ENCODE data around the gene ZBTB16. TPM values are rescaled to one million over a fixed set of nuclear protein-coding genes. Genes with fewer than 3 reads are reported as not detected.

Gene ZBTB16
- total and polyA plus RNA-seq, 9 donors: 12.7 to 160 (median 68.7) TPM

- DNase-seq: no peak
- Histone ChIP-seq H3K36me3 (no peaks in the 10 kb centered on the region), H3K9me3 (no peaks in the 10 kb centered on the region), H3K27me3 (no peaks in the 10 kb centered on the region), H3K4me1 (ENCODE audit: insufficient read depth) (no peaks in the 10 kb centered on the region), H3K4me3 (no peak overlapping the region), H3K27ac (no peak overlapping the region)
- 71 to 95% (median 91%) methylated on average over 2 of the region's 2 CpGs for WGBS, 3 donors
- intact Hi-C loops (cut with DNase I): loop anchor here in 1 of 4 donors (10.0 kb wide), 1 partner anchor 159 kb away; no protein-coding TSS in a partner anchor
- no peak for TF ChIP-seq POLR2A (IDR thresholded peaks at IDR 0.05)
- TF ChIP-seq EP300 (IDR thresholded peaks at IDR 0.05): no peak
- TF ChIP-seq CTCF (IDR thresholded peaks at IDR 0.05): no peak
These were observed 6.1 kb upstream of the ZBTB16 start for GRCh38 chr11:114053406-114053805.

- H3K4me3 ChIP-seq: no peak overlapping the region
- 74 to 80% (median 75%) methylated on average over 3 of the region's 3 CpGs for WGBS, 3 donors
- H3K27me3 ChIP-seq: no peaks in the 10 kb centered on the region
- no peaks in the 10 kb centered on the region for H3K36me3 ChIP-seq
- intact Hi-C loops (cut with DNase I): loop anchor here in 1 of 4 donors (5.0 to 10.0 kb wide), 2 partner anchors 160 to 207 kb away; no protein-coding TSS in a partner anchor
- no peak for DNase-seq
- H3K4me1 ChIP-seq (ENCODE audit: insufficient read depth): no peaks in the 10 kb centered on the region
- TF ChIP-seq EP300 (IDR thresholded peaks at IDR 0.05) (no peak), POLR2A (IDR thresholded peaks at IDR 0.05) (no peak)
- H3K27ac ChIP-seq: no peak overlapping the region
- H3K9me3 ChIP-seq: no peaks in the 10 kb centered on the region
These were observed 4.7 kb upstream of the ZBTB16 start for GRCh38 chr11:114054806-114055205.

GRCh38 chr11:114056409-114056808 lies 3.1 kb upstream of the ZBTB16 start:
- no peak overlapping the region for H3K27ac ChIP-seq
- no peak for DNase-seq
- no peak overlapping the region for H3K4me3 ChIP-seq
- intact Hi-C loops (cut with DNase I): loop anchor here in 1 of 4 donors (5.0 to 10.0 kb wide), 2 partner anchors 162 to 206 kb away; no protein-coding TSS in a partner anchor
- no peaks in the 10 kb centered on the region for H3K36me3 ChIP-seq
- TF ChIP-seq CTCF (IDR thresholded peaks at IDR 0.05) (no peak), POLR2A (IDR thresholded peaks at IDR 0.05) (no peak), EP300 (IDR thresholded peaks at IDR 0.05) (no peak)
- no peaks in the 10 kb centered on the region for H3K9me3 ChIP-seq
- no peaks in the 10 kb centered on the region for H3K27me3 ChIP-seq
- no peaks in the 10 kb centered on the region for H3K4me1 ChIP-seq (ENCODE audit: insufficient read depth)

GRCh38 chr11:114057147-114057546 lies 2.4 kb upstream of the ZBTB16 start:
- Histone ChIP-seq H3K9me3 (no peaks in the 10 kb centered on the region), H3K4me3 (no peak overlapping the region), H3K27me3 (no peaks in the 10 kb centered on the region), H3K4me1 (ENCODE audit: insufficient read depth) (peaks cover under 1% of the 10 kb centered on the region), H3K36me3 (no peaks in the 10 kb centered on the region), H3K27ac (no peak overlapping the region)
- TF ChIP-seq CTCF (IDR thresholded peaks at IDR 0.05): no peak
- no peak for TF ChIP-seq EP300 (IDR thresholded peaks at IDR 0.05)
- TF ChIP-seq POLR2A (IDR thresholded peaks at IDR 0.05): no peak
- peak in 2 of 5 donors; percentile 32 to 53 for DNase-seq
- 74 to 86% (median 80%) methylated on average over 7 of the region's 7 CpGs for WGBS, 3 donors
- intact Hi-C loops (cut with DNase I): loop anchor here in 1 of 4 donors (5.0 to 10.0 kb wide), 2 partner anchors 162 to 205 kb away; no protein-coding TSS in a partner anchor

GRCh38 chr11:114057605-114058004 lies 1.9 kb upstream of the ZBTB16 start:
- no peak overlapping the region for H3K4me3 ChIP-seq
- peaks cover 4% of the 10 kb centered on the region for H3K4me1 ChIP-seq (ENCODE audit: insufficient read depth)
- DNase-seq: no peak
- no peaks in the 10 kb centered on the region for H3K9me3 ChIP-seq
- no peaks in the 10 kb centered on the region for H3K36me3 ChIP-seq
- intact Hi-C loops (cut with DNase I): loop anchor here in 1 of 4 donors (5.0 to 10.0 kb wide), 2 partner anchors 163 to 205 kb away; no protein-coding TSS in a partner anchor
- TF ChIP-seq POLR2A (IDR thresholded peaks at IDR 0.05) (no peak), EP300 (IDR thresholded peaks at IDR 0.05) (no peak), CTCF (IDR thresholded peaks at IDR 0.05) (no peak)
- WGBS, 3 donors: 93 to 100% (median 96%) methylated on average over 1 of the region's 1 CpG
- peak overlapping the region in 1 of 2 donors; percentile 100 for H3K27ac ChIP-seq
- no peaks in the 10 kb centered on the region for H3K27me3 ChIP-seq

All from ovary (tissue), 9 donors.